ENCODE measurements around the gene RNF13. TPM values are rescaled to one million over a fixed set of nuclear protein-coding genes. Genes with fewer than 3 reads are reported as not detected.

RNF13 gene
- total and polyA plus RNA-seq, 2 donors (not counting 3 experiments of a cell fraction or from before 2014, with no cell fraction given), result 16.4 to 27.1 TPM

DNA sequence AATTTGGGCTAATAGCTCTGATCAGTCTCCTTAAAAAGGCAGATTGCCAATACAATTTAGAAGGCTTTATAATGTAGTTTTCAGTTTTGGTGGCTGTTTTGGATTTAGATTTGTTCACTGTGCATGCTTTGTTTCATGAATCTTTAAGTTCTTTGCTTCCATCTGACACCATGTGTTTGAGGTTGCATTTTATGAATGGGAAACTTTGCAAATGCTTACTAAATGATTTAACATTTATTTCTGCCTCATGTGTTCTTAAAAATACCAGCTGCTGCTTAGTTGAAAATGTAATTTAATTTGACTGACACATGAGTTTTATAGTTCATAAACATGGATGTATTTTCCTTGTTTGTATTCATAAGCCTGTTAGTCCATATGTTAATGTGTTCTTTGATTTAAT is 78.6 kb downstream of the RNF13 start:
- Histone ChIP-seq H3K4me1 (ENCODE audit: control insufficient read depth, extremely low read depth, insufficient read depth, low read length) (no peaks in the 10 kb centered on the region), H3K9me3 (replicated peaks; ENCODE audit: control insufficient read depth, insufficient read depth, low read length) (no peaks in the 10 kb centered on the region), H3K27me3 (ENCODE audit: control insufficient read depth in 2 of 2, insufficient read depth in 2 of 2, low read length in 2 of 2) (no peaks in the 10 kb centered on the region), H3K27ac (ENCODE audit: insufficient read depth, low read depth, low read length) (no peak overlapping the region), H3K4me2 (ENCODE audit: insufficient read depth, low read length) (no peak overlapping the region), H3K9me1 (replicated peaks; ENCODE audit: control insufficient read depth, extremely low read depth, insufficient read depth, low read length) (no peaks in the 10 kb centered on the region), H3K9ac (replicated peaks; ENCODE audit: extremely low read depth, insufficient read depth, low read length) (no peak overlapping the region), H3K4me3 (replicated peaks in 1 of 3; ENCODE audit: insufficient read depth in 1 of 3, low read depth in 1 of 3, low read length in 3 of 3) (no peak overlapping the region), H4K20me1 (replicated peaks; ENCODE audit: control insufficient read depth, extremely low read depth, insufficient read depth, low read length) (no peaks in the 10 kb centered on the region), H3K36me3 (ENCODE audit: control insufficient read depth in 2 of 2, extremely low read depth in 1 of 2, insufficient read depth in 2 of 2, low read length in 2 of 2) (no peaks in the 10 kb centered on the region), H2AFZ (ENCODE audit: low read depth, low read length) (no peak overlapping the region), H3K79me2 (ENCODE audit: control insufficient read depth, insufficient read depth, low read length) (no peaks in the 10 kb centered on the region)
- ChIA-PET CTCF (interaction anchor here (3.4 kb wide), 1 partner anchor 12 kb away, joined by 11 read pairs; no protein-coding TSS in a partner anchor), POLR2A (no interaction called here)
- dilution Hi-C loops (cut with MboI; ENCODE audit: extremely low pct_ligation_motif_present, low sequenced_read_pairs), result no loop called here
- no TSS peak for BruUV-seq (replicated peaks)
- intact Hi-C loops (cut with micrococcal nuclease), result no loop called here
- TF ChIP-seq EZH2 (IDR thresholded peaks at IDR 0.05; ENCODE audit: borderline replicate concordance, low read depth, low read length, severe bottlenecking), result no peak
- no peak for TF ChIP-seq POLR2A (IDR thresholded peaks at IDR 0.05; ENCODE audit: low read depth, low read length)
- no peak for TF ChIP-seq POLR2AphosphoS5 (IDR thresholded peaks at IDR 0.05; ENCODE audit: insufficient read depth, low read depth, low read length)
- TF ChIP-seq FOS (IDR thresholded peaks at IDR 0.05; ENCODE audit: borderline replicate concordance, insufficient read depth, low read length), result no peak
- DNase-seq (ENCODE audit: low read depth, low spot score) (no peak), FAIRE-seq (no peak)

DNA sequence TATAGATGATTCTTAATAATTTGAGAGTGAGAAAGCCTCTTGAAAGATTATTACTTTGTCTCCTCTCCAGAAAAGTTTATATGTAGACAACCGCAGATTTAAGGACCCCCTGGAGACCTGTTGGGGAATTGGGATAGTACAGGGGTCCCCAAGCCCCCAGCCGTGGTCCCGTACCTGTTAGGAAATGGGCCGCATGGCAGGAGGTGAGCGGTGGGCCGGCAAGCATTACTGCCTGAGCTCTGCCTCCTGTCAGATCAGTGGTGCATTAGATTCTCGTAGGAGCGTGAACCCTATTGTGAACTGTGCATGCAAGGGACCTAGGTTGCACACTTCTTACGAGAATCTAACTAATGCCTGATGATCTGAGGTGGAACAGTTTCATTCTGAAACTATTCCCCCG is 79.4 kb downstream of the RNF13 start:
- POLR2A ChIA-PET, result no interaction called here

More for the DNA sequence above, 79.4 kb downstream of the RNF13 start:
- no peak for TF ChIP-seq POLR2A (IDR thresholded peaks at IDR 0.05; ENCODE audit: low read depth, low read length)
- TF ChIP-seq FOS (IDR thresholded peaks at IDR 0.05; ENCODE audit: borderline replicate concordance, insufficient read depth, low read length), result no peak
- TF ChIP-seq, protein P1, sequence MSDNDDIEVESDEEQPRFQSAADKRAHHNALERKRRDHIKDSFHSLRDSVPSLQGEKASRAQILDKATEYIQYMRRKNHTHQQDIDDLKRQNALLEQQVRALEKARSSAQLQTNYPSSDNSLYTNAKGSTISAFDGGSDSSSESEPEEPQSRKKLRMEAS (IDR thresholded peaks at IDR 0.05; ENCODE audit: insufficient read depth, insufficient read length), result no peak
- TF ChIP-seq MYC (IDR thresholded peaks at IDR 0.05; ENCODE audit: low read depth, low read length), result no peak
- no peak for TF ChIP-seq GATA2 (IDR thresholded peaks at IDR 0.05; ENCODE audit: insufficient read depth, insufficient read length, low read depth, low read length)
- TF ChIP-seq, protein P2, sequence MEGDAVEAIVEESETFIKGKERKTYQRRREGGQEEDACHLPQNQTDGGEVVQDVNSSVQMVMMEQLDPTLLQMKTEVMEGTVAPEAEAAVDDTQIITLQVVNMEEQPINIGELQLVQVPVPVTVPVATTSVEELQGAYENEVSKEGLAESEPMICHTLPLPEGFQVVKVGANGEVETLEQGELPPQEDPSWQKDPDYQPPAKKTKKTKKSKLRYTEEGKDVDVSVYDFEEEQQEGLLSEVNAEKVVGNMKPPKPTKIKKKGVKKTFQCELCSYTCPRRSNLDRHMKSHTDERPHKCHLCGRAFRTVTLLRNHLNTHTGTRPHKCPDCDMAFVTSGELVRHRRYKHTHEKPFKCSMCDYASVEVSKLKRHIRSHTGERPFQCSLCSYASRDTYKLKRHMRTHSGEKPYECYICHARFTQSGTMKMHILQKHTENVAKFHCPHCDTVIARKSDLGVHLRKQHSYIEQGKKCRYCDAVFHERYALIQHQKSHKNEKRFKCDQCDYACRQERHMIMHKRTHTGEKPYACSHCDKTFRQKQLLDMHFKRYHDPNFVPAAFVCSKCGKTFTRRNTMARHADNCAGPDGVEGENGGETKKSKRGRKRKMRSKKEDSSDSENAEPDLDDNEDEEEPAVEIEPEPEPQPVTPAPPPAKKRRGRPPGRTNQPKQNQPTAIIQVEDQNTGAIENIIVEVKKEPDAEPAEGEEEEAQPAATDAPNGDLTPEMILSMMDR (IDR thresholded peaks at IDR 0.05; ENCODE audit: extremely low read depth in 1 of 2, insufficient read depth in 1 of 2, low read depth in 1 of 2, low read length in 2 of 2), result no peak
- H3K4me2 ChIP-seq (ENCODE audit: insufficient read depth, low read length), result no peak overlapping the region
- no peak for DNase-seq (ENCODE audit: low read depth, low spot score)
- H4K20me1 ChIP-seq (replicated peaks; ENCODE audit: control insufficient read depth, extremely low read depth, insufficient read depth, low read length), result no peaks in the 10 kb centered on the region
- H3K27me3 ChIP-seq (ENCODE audit: control insufficient read depth in 2 of 2, insufficient read depth in 2 of 2, low read length in 2 of 2), result no peaks in the 10 kb centered on the region
- H3K9me3 ChIP-seq (replicated peaks; ENCODE audit: control insufficient read depth, insufficient read depth, low read length), result no peaks in the 10 kb centered on the region
- H3K36me3 ChIP-seq (ENCODE audit: control insufficient read depth in 2 of 2, extremely low read depth in 1 of 2, insufficient read depth in 2 of 2, low read length in 2 of 2), result no peaks in the 10 kb centered on the region
- CTCF ChIA-PET, result interaction anchor here (0.9 kb wide), 1 partner anchor 44 kb away, joined by 3 read pairs; no protein-coding TSS in a partner anchor
- no peak overlapping the region for H3K27ac ChIP-seq (ENCODE audit: insufficient read depth, low read depth, low read length)
- H3K4me3 ChIP-seq (replicated peaks in 1 of 3; ENCODE audit: insufficient read depth in 1 of 3, low read depth in 1 of 3, low read length in 3 of 3), result no peak overlapping the region
- no peak overlapping the region for H2AFZ ChIP-seq (ENCODE audit: low read depth, low read length)
- no TSS peak for BruUV-seq (replicated peaks)
- no peaks in the 10 kb centered on the region for H3K79me2 ChIP-seq (ENCODE audit: control insufficient read depth, insufficient read depth, low read length)
- H3K4me1 ChIP-seq (ENCODE audit: control insufficient read depth, extremely low read depth, insufficient read depth, low read length), result peaks cover 2% of the 10 kb centered on the region
- intact Hi-C loops (cut with micrococcal nuclease) (no loop called here), dilution Hi-C loops (cut with MboI; ENCODE audit: extremely low pct_ligation_motif_present, low sequenced_read_pairs) (no loop called here)
- no peak overlapping the region for H3K9ac ChIP-seq (replicated peaks; ENCODE audit: extremely low read depth, insufficient read depth, low read length)
- H3K9me1 ChIP-seq (replicated peaks; ENCODE audit: control insufficient read depth, extremely low read depth, insufficient read depth, low read length), result no peaks in the 10 kb centered on the region
- FAIRE-seq, result no peak

Data from endothelial cell of umbilical vein (primary cell).